GM23338 (cell line): ENCODE results near the gene ZNF480. TPM values are rescaled to one million over a fixed set of nuclear protein-coding genes. Genes with fewer than 3 reads are reported as not detected.

ENCODE experiments used
- ATAC-seq: fragments of 200-7000 bp; cut with Tn5 transposase; 3 replicates; pipeline ENCODE4 v1.9.1; 2020
- DNase-seq: peaks from one replicate; pipeline ENCODE4 v3.0.0-alpha.2; 2015; ENCODE audit warnings: low spot score
- H2AFZ ChIP-seq: fragments of 200-600 bp; sonication (generic); 2 replicates; pipeline ENCODE4 v1.8.0; 2016; ENCODE audit warnings: antibody characterized with exemption, mild to moderate bottlenecking, moderate library complexity
- H3F3A ChIP-seq: fragments of 200-600 bp; sonication (generic); replicated peaks from 2 replicates; pipeline ENCODE4 v1.8.0; 2017; ENCODE audit warnings: antibody characterized with exemption, mixed run types, low read depth
- H3K27ac ChIP-seq: fragments of 200-600 bp; sonication (generic); 2 replicates; pipeline ENCODE4 v1.6.1; 2016; ENCODE audit warnings: low read depth
- H3K27me3 ChIP-seq: fragments of 200-600 bp; sonication (generic); 2 replicates; pipeline ENCODE4 v1.8.0; 2016; ENCODE audit warnings: mild to moderate bottlenecking, mixed run types, moderate library complexity; ENCODE audit not compliant: insufficient read depth
- H3K36me3 ChIP-seq: fragments of 200-600 bp; sonication (generic); 2 replicates; pipeline ENCODE4 v1.8.0; 2016; ENCODE audit warnings: mild to moderate bottlenecking; ENCODE audit not compliant: insufficient read depth
- H3K4me1 ChIP-seq: fragments of 200-600 bp; sonication (generic); 2 replicates; pipeline ENCODE4 v1.8.0; 2016; ENCODE audit warnings: mild to moderate bottlenecking, moderate library complexity; ENCODE audit not compliant: insufficient read depth
- H3K4me2 ChIP-seq: fragments of 200-600 bp; sonication (generic); 2 replicates; pipeline ENCODE4 v1.7.1; 2017; ENCODE audit warnings: mixed run types
- H3K4me3 ChIP-seq: fragments of 200-600 bp; sonication (generic); 2 replicates; pipeline ENCODE4 v1.6.1; 2016; ENCODE audit warnings: mixed run types
- H3K79me2 ChIP-seq: fragments of 200-600 bp; sonication (generic); replicated peaks from 2 replicates; pipeline ENCODE4 v1.8.0; 2017; ENCODE audit warnings: mild to moderate bottlenecking; ENCODE audit not compliant: insufficient read depth
- H3K9me2 ChIP-seq: fragments of 200-600 bp; sonication (generic); 2 replicates; pipeline ENCODE4 v1.8.0; 2017; ENCODE audit not compliant: insufficient read depth
- H4K20me1 ChIP-seq: fragments of 200-600 bp; sonication (generic); replicated peaks from 2 replicates; pipeline ENCODE4 v1.8.0; 2017; ENCODE audit warnings: mild to moderate bottlenecking; ENCODE audit not compliant: insufficient read depth
- H3K27ac Mint-ChIP-seq: 2 replicates; pipeline ENCODE4 v1.8.0; 2020; ENCODE audit warnings: inconsistent platforms, mild to moderate bottlenecking, moderate library complexity, mixed read lengths
- H3K27me3 Mint-ChIP-seq: 3 replicates; pipeline ENCODE4 v1.8.0; 2022; ENCODE audit warnings: low read depth, mild to moderate bottlenecking, moderate library complexity, mixed read lengths, inconsistent platforms; ENCODE audit not compliant: insufficient read depth, poor library complexity
- H3K36me3 Mint-ChIP-seq: 3 replicates; pipeline ENCODE4 v1.8.0; 2021; ENCODE audit warnings: low read depth, mild to moderate bottlenecking, inconsistent platforms, moderate library complexity, mixed read lengths
- H3K4me1 Mint-ChIP-seq: 3 replicates; pipeline ENCODE4 v1.8.0; 2020; ENCODE audit warnings: mild to moderate bottlenecking, inconsistent platforms, mixed read lengths
- H3K4me3 Mint-ChIP-seq: 3 replicates; pipeline ENCODE4 v1.8.0; 2021; ENCODE audit warnings: moderate library complexity, mild to moderate bottlenecking, inconsistent platforms, mixed read lengths
- H3K9me3 Mint-ChIP-seq: 3 replicates; pipeline ENCODE4 v1.8.0; 2020; ENCODE audit warnings: moderate library complexity, mild to moderate bottlenecking, inconsistent platforms, mixed read lengths
- EZH2phosphoT487 ChIP-seq: fragments of 200-600 bp; sonication (generic); IDR thresholded peaks from one replicate; pipeline ENCODE4 v1.8.1; 2018; ENCODE audit warnings: antibody characterized with exemption; ENCODE audit not compliant: unreplicated experiment
- POLR2AphosphoS5 ChIP-seq: IDR thresholded peaks from 2 replicates; pipeline ENCODE4 v1.6.1; 2016; ENCODE audit warnings: antibody characterized with exemption, low read depth
- ZNF114 ChIP-seq: fragments of 250-450 bp; sonication (Bioruptor Pico); IDR thresholded peaks from 2 replicates; pipeline ENCODE4 v1.5.0; 2020; ENCODE audit warnings: mild to moderate bottlenecking, moderate library complexity
- ZNF331 ChIP-seq: fragments of 250-450 bp; sonication (Bioruptor Pico); IDR thresholded peaks from 2 replicates; pipeline ENCODE4 v1.5.0; 2020; ENCODE audit warnings: low read depth, mild to moderate bottlenecking, moderate library complexity
- polyA plus RNA-seq: library from polyadenylated mRNA; unstranded; fragments of >200 nt; fragmentation: Nextera tagmentation; extraction: Ambion mirVana; gene quantifications from 2 replicates; pipeline ENCODE4 v1.2.1, GENCODE V29; 2016
- total RNA-seq: library from RNA; depleted of rRNA; stranded (reverse); fragments of >200 nt; shearing (Covaris generic); gene quantifications from 2 replicates; pipeline ENCODE4 v1.2.3, GENCODE V29; 2014
- TF ChIP-seq, protein P1 (sequence below): fragments of 250-450 bp; sonication (Bioruptor Pico); IDR thresholded peaks from 2 replicates; pipeline ENCODE4 v1.5.0; 2020; ENCODE audit warnings: mild to moderate bottlenecking, moderate library complexity
- TF ChIP-seq, protein P2 (sequence below), 2 experiments: fragments of 200-600 bp in 1 of 2; sonication (generic) in 1 of 2; conservative IDR thresholded peaks; 2 replicates each; pipeline versions ENCODE4 v1.5.1 to v1.6.1; 2016 to 2017; ENCODE audit warnings: antibody characterized with exemption in 2 of 2, low read depth in 2 of 2, mild to moderate bottlenecking in 2 of 2, moderate library complexity in 1 of 2
- TF ChIP-seq, protein P3 (sequence below): IDR thresholded peaks from 2 replicates; pipeline ENCODE4 v1.6.1; 2016; ENCODE audit warnings: antibody characterized with exemption

The ZNF480 gene
- total and polyA plus RNA-seq, 2 experiments from 2014 or later: 34.1 to 37.9 TPM

DNA sequence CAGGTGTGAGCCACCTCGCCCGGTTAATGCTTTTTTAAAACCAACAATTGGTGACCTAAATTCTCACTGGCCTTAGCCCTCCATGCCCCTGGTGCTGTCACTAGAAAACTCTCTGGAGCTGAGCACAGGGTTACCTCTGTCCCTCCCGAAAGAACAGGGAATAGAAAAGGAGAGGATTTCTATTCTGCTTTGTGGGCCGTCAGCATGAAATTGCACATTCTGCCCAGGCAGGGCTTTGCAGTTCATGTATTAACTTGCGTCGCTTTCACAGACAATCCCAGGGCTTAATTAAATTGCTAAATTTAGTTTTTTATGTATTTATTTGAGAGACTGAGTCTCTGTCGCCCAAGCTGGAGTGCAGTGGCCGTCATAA is 583 bp upstream of the ZNF480 start:
- Mint-ChIP-seq H3K27me3 (peaks cover 5% of the 10 kb centered on the region), H3K4me1 (peaks cover 6% of the 10 kb centered on the region), H3K9me3 (peaks cover 5% of the 10 kb centered on the region; the same call in 1 of the 3 replicates), H3K27ac (no peak overlapping the region), H3K4me3 (peak overlapping the region; percentile 76), H3K36me3 (peaks cover 60% of the 10 kb centered on the region)
- no peaks in the 10 kb centered on the region for H3K27me3 ChIP-seq
- peak overlapping the region; percentile 47; the same call in 1 of the 2 replicates for H2AFZ ChIP-seq
- DNase-seq: no peak
- H3K27ac ChIP-seq: no peak overlapping the region
- peaks cover 19% of the 10 kb centered on the region for H3K79me2 ChIP-seq
- H3F3A ChIP-seq: peaks cover 7% of the 10 kb centered on the region; the same call in 1 of the 2 replicates
- H3K4me1 ChIP-seq: no peaks in the 10 kb centered on the region; the same call in 1 of the 2 replicates
- TF ChIP-seq, protein P1, sequence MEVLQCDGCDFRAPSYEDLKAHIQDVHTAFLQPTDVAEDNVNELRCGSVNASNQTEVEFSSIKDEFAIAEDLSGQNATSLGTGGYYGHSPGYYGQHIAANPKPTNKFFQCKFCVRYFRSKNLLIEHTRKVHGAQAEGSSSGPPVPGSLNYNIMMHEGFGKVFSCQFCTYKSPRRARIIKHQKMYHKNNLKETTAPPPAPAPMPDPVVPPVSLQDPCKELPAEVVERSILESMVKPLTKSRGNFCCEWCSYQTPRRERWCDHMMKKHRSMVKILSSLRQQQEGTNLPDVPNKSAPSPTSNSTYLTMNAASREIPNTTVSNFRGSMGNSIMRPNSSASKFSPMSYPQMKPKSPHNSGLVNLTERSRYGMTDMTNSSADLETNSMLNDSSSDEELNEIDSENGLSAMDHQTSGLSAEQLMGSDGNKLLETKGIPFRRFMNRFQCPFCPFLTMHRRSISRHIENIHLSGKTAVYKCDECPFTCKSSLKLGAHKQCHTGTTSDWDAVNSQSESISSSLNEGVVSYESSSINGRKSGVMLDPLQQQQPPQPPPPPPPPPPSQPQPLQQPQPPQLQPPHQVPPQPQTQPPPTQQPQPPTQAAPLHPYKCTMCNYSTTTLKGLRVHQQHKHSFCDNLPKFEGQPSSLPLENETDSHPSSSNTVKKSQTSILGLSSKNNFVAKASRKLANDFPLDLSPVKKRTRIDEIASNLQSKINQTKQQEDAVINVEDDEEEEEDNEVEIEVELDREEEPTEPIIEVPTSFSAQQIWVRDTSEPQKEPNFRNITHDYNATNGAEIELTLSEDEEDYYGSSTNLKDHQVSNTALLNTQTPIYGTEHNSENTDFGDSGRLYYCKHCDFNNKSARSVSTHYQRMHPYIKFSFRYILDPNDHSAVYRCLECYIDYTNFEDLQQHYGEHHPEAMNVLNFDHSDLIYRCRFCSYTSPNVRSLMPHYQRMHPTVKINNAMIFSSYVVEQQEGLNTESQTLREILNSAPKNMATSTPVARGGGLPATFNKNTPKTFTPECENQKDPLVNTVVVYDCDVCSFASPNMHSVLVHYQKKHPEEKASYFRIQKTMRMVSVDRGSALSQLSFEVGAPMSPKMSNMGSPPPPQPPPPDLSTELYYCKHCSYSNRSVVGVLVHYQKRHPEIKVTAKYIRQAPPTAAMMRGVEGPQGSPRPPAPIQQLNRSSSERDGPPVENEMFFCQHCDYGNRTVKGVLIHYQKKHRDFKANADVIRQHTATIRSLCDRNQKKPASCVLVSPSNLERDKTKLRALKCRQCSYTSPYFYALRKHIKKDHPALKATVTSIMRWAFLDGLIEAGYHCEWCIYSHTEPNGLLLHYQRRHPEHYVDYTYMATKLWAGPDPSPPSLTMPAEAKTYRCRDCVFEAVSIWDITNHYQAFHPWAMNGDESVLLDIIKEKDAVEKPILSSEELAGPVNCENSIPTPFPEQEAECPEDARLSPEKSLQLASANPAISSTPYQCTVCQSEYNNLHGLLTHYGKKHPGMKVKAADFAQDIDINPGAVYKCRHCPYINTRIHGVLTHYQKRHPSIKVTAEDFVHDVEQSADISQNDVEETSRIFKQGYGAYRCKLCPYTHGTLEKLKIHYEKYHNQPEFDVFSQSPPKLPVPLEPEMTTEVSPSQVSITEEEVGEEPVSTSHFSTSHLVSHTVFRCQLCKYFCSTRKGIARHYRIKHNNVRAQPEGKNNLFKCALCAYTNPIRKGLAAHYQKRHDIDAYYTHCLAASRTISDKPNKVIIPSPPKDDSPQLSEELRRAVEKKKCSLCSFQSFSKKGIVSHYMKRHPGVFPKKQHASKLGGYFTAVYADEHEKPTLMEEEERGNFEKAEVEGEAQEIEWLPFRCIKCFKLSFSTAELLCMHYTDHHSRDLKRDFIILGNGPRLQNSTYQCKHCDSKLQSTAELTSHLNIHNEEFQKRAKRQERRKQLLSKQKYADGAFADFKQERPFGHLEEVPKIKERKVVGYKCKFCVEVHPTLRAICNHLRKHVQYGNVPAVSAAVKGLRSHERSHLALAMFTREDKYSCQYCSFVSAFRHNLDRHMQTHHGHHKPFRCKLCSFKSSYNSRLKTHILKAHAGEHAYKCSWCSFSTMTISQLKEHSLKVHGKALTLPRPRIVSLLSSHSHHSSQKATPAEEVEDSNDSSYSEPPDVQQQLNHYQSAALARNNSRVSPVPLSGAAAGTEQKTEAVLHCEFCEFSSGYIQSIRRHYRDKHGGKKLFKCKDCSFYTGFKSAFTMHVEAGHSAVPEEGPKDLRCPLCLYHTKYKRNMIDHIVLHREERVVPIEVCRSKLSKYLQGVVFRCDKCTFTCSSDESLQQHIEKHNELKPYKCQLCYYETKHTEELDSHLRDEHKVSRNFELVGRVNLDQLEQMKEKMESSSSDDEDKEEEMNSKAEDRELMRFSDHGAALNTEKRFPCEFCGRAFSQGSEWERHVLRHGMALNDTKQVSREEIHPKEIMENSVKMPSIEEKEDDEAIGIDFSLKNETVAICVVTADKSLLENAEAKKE (CRISPR knock-in tag): no peak
- H3K4me2 ChIP-seq: peak overlapping the region; percentile 90
- ATAC-seq: no peak; the same call in 2 of the 3 replicates
- no peaks in the 10 kb centered on the region for H3K9me2 ChIP-seq
- H3K36me3 ChIP-seq: peaks cover 12% of the 10 kb centered on the region
- H4K20me1 ChIP-seq: peaks cover 21% of the 10 kb centered on the region
- peak overlapping the region; percentile 70 for H3K4me3 ChIP-seq

DNA sequence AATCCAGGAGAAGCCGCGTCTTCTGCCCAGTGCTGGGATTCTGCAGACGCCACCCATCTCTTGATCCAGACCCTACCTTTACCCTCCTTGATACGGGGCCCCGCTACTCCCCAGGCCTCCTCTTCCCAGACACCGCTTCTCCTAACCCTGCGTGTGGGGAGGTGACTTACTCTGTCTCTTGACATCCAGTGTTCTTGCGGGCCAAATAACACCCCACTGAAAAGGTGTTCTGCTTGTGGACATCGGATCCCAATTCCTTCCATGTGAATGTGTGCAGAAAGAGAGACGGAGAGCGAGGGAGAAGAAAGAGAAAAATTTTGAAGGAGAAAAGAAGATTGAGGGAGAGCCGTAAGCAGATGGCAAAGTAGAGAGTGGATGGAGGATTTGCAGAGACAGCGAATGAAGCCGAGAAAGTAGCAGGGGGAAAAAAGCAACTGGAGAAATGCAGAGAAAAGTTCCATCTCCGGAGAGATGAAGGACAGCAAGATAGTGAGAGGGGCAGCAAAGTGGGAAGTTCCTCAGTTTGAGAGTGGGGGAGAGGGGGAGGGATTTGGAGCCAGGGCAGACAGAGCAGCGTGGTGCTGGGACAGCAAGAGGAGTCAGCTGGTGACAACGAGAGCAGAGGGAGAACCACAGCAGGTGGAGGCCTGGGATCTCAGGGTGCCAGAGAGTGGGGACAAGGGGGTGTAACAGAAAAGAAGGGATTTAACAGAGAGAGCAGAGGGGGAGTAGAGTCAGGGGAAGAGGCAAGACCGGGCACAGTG is 814 bp downstream of the ZNF480 start:
- peak overlapping the region; percentile 89 for H3K4me3 Mint-ChIP-seq
- H3K27ac ChIP-seq: no peak overlapping the region
- H3K4me1 Mint-ChIP-seq: peaks cover 6% of the 10 kb centered on the region
- H3K4me1 ChIP-seq: no peaks in the 10 kb centered on the region; the same call in 1 of the 2 replicates
- peaks cover 17% of the 10 kb centered on the region for H4K20me1 ChIP-seq
- peaks cover 24% of the 10 kb centered on the region for H3K36me3 ChIP-seq
- peak overlapping the region; percentile 100 for H3K4me2 ChIP-seq
- H2AFZ ChIP-seq: peak overlapping the region; percentile 99
- H3F3A ChIP-seq: peaks cover 7% of the 10 kb centered on the region; the same call in 1 of the 2 replicates
- ATAC-seq (peak; percentile 25), DNase-seq (no peak)
- H3K27me3 Mint-ChIP-seq: peaks cover 2% of the 10 kb centered on the region
- H3K79me2 ChIP-seq: peaks cover 19% of the 10 kb centered on the region
- peaks cover 5% of the 10 kb centered on the region; the same call in 1 of the 3 replicates for H3K9me3 Mint-ChIP-seq
- H3K36me3 Mint-ChIP-seq: peaks cover 60% of the 10 kb centered on the region
- H3K9me2 ChIP-seq: no peaks in the 10 kb centered on the region
- no peaks in the 10 kb centered on the region for H3K27me3 ChIP-seq
- peak overlapping the region; percentile 99 for H3K4me3 ChIP-seq
- H3K27ac Mint-ChIP-seq: peak overlapping the region; percentile 92
- TF ChIP-seq POLR2AphosphoS5 (no peak), ZNF331 (CRISPR knock-in tag) (no peak), EZH2phosphoT487 (no peak), ZNF114 (CRISPR knock-in tag) (no peak)
- TF ChIP-seq, protein P2, sequence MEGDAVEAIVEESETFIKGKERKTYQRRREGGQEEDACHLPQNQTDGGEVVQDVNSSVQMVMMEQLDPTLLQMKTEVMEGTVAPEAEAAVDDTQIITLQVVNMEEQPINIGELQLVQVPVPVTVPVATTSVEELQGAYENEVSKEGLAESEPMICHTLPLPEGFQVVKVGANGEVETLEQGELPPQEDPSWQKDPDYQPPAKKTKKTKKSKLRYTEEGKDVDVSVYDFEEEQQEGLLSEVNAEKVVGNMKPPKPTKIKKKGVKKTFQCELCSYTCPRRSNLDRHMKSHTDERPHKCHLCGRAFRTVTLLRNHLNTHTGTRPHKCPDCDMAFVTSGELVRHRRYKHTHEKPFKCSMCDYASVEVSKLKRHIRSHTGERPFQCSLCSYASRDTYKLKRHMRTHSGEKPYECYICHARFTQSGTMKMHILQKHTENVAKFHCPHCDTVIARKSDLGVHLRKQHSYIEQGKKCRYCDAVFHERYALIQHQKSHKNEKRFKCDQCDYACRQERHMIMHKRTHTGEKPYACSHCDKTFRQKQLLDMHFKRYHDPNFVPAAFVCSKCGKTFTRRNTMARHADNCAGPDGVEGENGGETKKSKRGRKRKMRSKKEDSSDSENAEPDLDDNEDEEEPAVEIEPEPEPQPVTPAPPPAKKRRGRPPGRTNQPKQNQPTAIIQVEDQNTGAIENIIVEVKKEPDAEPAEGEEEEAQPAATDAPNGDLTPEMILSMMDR (conservative IDR thresholded peaks at IDR 0.05; ENCODE audit: low read depth in 2 of 2): no peak
- TF ChIP-seq, protein P3, sequence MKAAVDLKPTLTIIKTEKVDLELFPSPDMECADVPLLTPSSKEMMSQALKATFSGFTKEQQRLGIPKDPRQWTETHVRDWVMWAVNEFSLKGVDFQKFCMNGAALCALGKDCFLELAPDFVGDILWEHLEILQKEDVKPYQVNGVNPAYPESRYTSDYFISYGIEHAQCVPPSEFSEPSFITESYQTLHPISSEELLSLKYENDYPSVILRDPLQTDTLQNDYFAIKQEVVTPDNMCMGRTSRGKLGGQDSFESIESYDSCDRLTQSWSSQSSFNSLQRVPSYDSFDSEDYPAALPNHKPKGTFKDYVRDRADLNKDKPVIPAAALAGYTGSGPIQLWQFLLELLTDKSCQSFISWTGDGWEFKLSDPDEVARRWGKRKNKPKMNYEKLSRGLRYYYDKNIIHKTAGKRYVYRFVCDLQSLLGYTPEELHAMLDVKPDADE: no peak
